DND-41 (cell line): Measurements from ENCODE around the gene LCN1.

Experiments
- ATAC-seq: fragments of 200-7000 bp; cut with Tn5 transposase; 3 replicates; pipeline ENCODE4 v1.9.1; 2021; ENCODE audit warnings: low read depth; ENCODE audit not compliant: insufficient read depth
- DNase-seq: peaks from one replicate; pipeline ENCODE4 v3.0.0-alpha.2; 2020
- H2AFZ ChIP-seq: 2 replicates; pipeline ENCODE4 v1.6.0; 2012; ENCODE audit warnings: low read depth, low read length
- H3K27ac ChIP-seq: 2 replicates; pipeline ENCODE4 v1.5.1; 2012; ENCODE audit warnings: low read length, inconsistent platforms
- H3K27me3 ChIP-seq: fragments of 200-600 bp; sonication (generic); 2 replicates; pipeline ENCODE4 v1.6.0; 2012; ENCODE audit warnings: low read length, mild to moderate bottlenecking, inconsistent platforms; ENCODE audit not compliant: insufficient read depth, poor library complexity
- H3K36me3 ChIP-seq: 2 replicates; pipeline ENCODE4 v1.5.1; 2012; ENCODE audit warnings: low read length, inconsistent platforms; ENCODE audit not compliant: insufficient read depth
- H3K4me1 ChIP-seq: 2 replicates; pipeline ENCODE4 v1.5.1; 2012; ENCODE audit warnings: mild to moderate bottlenecking, low read length; ENCODE audit not compliant: insufficient read depth
- H3K4me2 ChIP-seq: 2 replicates; pipeline ENCODE4 v1.6.0; 2012; ENCODE audit warnings: mild to moderate bottlenecking, moderate library complexity, low read length, inconsistent platforms; ENCODE audit not compliant: insufficient read depth
- H3K4me3 ChIP-seq, 2 experiments: fragments of 200-600 bp in 1 of 2; shearing (Covaris generic) in 1 of 2; 2 replicates each; pipeline ENCODE4 v1.5.1; 2012 to 2016; ENCODE audit warnings: inconsistent platforms in 2 of 2, low read length in 2 of 2, mild to moderate bottlenecking in 2 of 2, low read depth in 1 of 2, moderate library complexity in 1 of 2
- H3K79me2 ChIP-seq: 2 replicates; pipeline ENCODE4 v1.6.0; 2012; ENCODE audit warnings: low read length, inconsistent platforms; ENCODE audit not compliant: insufficient read depth
- H3K9ac ChIP-seq: 2 replicates; pipeline ENCODE4 v1.6.0; 2012; ENCODE audit warnings: low read depth, mild to moderate bottlenecking, inconsistent platforms, low read length, moderate library complexity
- H3K9me3 ChIP-seq: 2 replicates; pipeline ENCODE4 v1.5.1; 2012; ENCODE audit warnings: low read length, moderate library complexity, mild to moderate bottlenecking, inconsistent platforms; ENCODE audit not compliant: insufficient read depth, severe bottlenecking
- H4K20me1 ChIP-seq: 2 replicates; pipeline ENCODE4 v1.6.0; 2012; ENCODE audit warnings: low read length; ENCODE audit not compliant: insufficient read depth
- CTCF ChIP-seq: IDR thresholded peaks from 2 replicates; pipeline ENCODE4 v1.5.1; 2012; ENCODE audit warnings: borderline replicate concordance, low read length, moderate library complexity, mild to moderate bottlenecking; ENCODE audit not compliant: poor library complexity, severe bottlenecking; ENCODE audit errors: extremely low read depth
- EZH2 ChIP-seq: IDR thresholded peaks from 3 replicates; pipeline ENCODE4 v1.6.1; 2012; ENCODE audit warnings: borderline replicate concordance, low read depth, mild to moderate bottlenecking, moderate library complexity, low read length, inconsistent platforms; ENCODE audit not compliant: severe bottlenecking

The LCN1 gene

GRCh38 chr9:135524130-135524861 is 3.1 kb downstream of the LCN1 start:
- Histone ChIP-seq H3K4me3 (no peak overlapping the region), H2AFZ (no peak overlapping the region), H3K27ac (no peak overlapping the region), H3K4me2 (no peak overlapping the region), H3K27me3 (no peaks in the 10 kb centered on the region), H3K4me1 (no peaks in the 10 kb centered on the region), H3K36me3 (no peaks in the 10 kb centered on the region), H3K79me2 (no peaks in the 10 kb centered on the region), H4K20me1 (no peaks in the 10 kb centered on the region), H3K9me3 (no peaks in the 10 kb centered on the region), H3K9ac (no peak overlapping the region)
- ATAC-seq: no peak
- TF ChIP-seq EZH2: no peak
- no peak for DNase-seq

GRCh38 chr9:135525241-135526088 is 4.2 kb downstream of the LCN1 start:
- Histone ChIP-seq H3K27ac (no peak overlapping the region), H3K9ac (no peak overlapping the region), H3K36me3 (no peaks in the 10 kb centered on the region), H3K4me2 (no peak overlapping the region), H3K79me2 (no peaks in the 10 kb centered on the region), H2AFZ (no peak overlapping the region), H4K20me1 (no peaks in the 10 kb centered on the region), H3K4me3 (no peak overlapping the region), H3K9me3 (no peaks in the 10 kb centered on the region), H3K4me1 (no peaks in the 10 kb centered on the region), H3K27me3 (no peaks in the 10 kb centered on the region)
- ATAC-seq (no peak), DNase-seq (no peak)
- TF ChIP-seq EZH2 (no peak), CTCF (no peak)

GRCh38 chr9:135526089-135526729 is 5.0 kb downstream of the LCN1 start:
- H3K4me3 ChIP-seq: no peak overlapping the region
- H3K4me1 ChIP-seq: no peaks in the 10 kb centered on the region
- TF ChIP-seq CTCF (no peak), EZH2 (no peak)
- DNase-seq (no peak), ATAC-seq (no peak)
- no peaks in the 10 kb centered on the region for H3K9me3 ChIP-seq
- H3K79me2 ChIP-seq: no peaks in the 10 kb centered on the region
- no peaks in the 10 kb centered on the region for H3K27me3 ChIP-seq
- no peak overlapping the region for H3K9ac ChIP-seq
- H2AFZ ChIP-seq: no peak overlapping the region
- H4K20me1 ChIP-seq: no peaks in the 10 kb centered on the region
- H3K36me3 ChIP-seq: no peaks in the 10 kb centered on the region
- H3K27ac ChIP-seq: no peak overlapping the region
- H3K4me2 ChIP-seq: no peak overlapping the region
